Choroid plexus epithelial cell (primary cell): ENCODE measurements around the gene MPP3.

ENCODE experiments used
- DNase-seq: peaks from one replicate; pipeline ENCODE4 v3.0.0-alpha.2; 2010; ENCODE audit warnings: low read depth
- H3K4me3 ChIP-seq: 2 replicates; pipeline ENCODE4 v1.5.1; 2011; ENCODE audit warnings: low read depth, mild to moderate bottlenecking, control low read depth, low read length, moderate library complexity
- TF ChIP-seq, protein P1 (sequence below): conservative IDR thresholded peaks from 2 replicates; pipeline ENCODE4 v1.5.1; 2011; ENCODE audit warnings: low read depth, mild to moderate bottlenecking, control low read depth, inconsistent platforms, low read length, moderate library complexity

MPP3 gene

GRCh38 chr17:43814026-43814425 lies 18.9 kb downstream of the MPP3 start:
- TF ChIP-seq, protein P1, sequence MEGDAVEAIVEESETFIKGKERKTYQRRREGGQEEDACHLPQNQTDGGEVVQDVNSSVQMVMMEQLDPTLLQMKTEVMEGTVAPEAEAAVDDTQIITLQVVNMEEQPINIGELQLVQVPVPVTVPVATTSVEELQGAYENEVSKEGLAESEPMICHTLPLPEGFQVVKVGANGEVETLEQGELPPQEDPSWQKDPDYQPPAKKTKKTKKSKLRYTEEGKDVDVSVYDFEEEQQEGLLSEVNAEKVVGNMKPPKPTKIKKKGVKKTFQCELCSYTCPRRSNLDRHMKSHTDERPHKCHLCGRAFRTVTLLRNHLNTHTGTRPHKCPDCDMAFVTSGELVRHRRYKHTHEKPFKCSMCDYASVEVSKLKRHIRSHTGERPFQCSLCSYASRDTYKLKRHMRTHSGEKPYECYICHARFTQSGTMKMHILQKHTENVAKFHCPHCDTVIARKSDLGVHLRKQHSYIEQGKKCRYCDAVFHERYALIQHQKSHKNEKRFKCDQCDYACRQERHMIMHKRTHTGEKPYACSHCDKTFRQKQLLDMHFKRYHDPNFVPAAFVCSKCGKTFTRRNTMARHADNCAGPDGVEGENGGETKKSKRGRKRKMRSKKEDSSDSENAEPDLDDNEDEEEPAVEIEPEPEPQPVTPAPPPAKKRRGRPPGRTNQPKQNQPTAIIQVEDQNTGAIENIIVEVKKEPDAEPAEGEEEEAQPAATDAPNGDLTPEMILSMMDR: no peak
- H3K4me3 ChIP-seq: no peak overlapping the region
- DNase-seq: no peak

GRCh38 chr17:43813386-43813785 lies 19.6 kb downstream of the MPP3 start:
- DNase-seq: no peak
- H3K4me3 ChIP-seq: no peak overlapping the region
- TF ChIP-seq, protein P1: no peak

DNA sequence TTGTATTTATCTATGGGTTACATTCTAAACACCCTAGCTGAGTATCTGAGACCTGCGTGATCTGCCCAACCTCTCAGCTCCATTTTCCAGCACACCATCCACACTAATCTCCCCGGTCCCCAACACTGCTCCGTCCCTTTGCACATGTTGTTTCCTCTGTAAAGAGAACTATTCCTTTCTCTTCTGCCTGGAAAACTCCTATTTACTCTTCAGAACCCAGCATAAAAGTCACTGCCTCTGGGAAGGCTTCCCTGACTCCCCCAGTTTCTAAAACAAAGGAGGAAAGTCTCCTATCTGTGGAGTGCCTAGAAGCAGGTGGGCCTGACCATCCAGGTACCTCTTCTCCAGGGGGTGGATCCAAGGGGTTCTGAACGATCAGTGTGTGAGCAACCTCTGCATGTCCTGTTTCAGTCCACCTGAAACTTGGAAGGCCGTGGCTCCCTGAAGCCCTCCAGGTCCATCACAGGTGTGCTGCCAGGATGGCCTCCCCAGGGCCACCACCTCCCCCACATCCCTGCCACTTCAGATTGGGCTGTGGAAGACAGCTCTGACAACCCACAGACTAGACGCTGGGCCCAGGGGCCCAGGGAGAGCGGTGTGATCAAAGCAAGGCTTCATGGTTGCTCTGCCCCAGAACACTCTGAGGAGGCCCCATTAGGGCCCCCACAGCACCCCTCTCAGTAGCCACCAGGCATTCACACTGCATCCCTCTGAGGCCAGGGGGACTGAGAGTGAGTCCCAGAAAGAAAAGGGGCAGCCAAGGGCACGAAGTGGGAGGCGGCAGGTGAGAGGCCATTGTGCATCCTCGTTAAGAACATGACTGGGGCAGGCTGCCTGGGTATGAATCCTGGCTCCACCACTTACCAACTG lies 20.3 kb downstream of the MPP3 start:
- no peak for DNase-seq
- no peak overlapping the region for H3K4me3 ChIP-seq
- TF ChIP-seq, protein P1: no peak

DNA sequence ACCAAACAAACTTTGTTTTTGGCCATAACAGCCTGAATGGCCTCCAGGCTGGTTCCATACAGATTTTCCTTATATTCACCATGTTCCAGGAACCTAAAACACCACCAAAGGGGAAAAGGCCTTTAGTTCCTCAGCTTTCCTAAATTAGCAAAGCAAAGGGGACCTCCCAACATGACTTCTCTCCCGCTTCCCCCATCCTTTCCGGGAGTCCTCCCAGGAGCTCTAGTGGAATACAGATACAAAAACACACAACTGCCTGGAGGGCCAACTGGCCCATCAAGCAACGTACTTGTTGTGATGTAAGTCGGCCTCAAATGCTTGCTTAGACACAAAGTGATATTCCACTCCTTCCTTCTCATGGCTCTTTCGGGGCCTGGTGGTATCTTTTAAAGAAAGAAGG lies 22.1 kb downstream of the MPP3 start:
- TF ChIP-seq, protein P1: no peak
- DNase-seq: no peak
- H3K4me3 ChIP-seq: no peak overlapping the region

DNA sequence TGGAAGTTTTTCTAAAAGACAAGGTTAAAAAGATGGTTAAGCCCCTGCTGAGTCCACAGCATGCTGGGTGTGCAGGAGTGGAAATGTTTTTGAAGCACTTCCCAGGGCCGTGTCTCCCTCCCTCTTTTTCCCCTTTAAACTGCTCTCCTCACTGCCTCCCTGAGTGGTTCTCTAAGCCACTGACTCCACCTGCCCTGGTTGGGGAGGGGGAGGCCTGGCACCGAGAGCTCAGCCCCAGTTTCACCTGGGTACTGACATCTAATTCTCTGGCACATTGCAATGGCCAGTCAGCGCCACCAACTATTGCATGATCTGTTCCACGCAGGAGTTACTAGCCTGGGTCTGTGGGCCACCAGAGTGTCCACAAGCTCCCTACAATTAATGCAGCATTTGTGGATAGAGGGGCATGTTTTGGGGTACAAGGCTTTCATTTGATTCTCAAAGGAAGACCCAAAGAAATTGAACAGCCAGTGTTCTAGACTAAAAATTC lies 22.7 kb downstream of the MPP3 start:
- H3K4me3 ChIP-seq: no peak overlapping the region
- DNase-seq: no peak
- TF ChIP-seq, protein P1: no peak

DNA sequence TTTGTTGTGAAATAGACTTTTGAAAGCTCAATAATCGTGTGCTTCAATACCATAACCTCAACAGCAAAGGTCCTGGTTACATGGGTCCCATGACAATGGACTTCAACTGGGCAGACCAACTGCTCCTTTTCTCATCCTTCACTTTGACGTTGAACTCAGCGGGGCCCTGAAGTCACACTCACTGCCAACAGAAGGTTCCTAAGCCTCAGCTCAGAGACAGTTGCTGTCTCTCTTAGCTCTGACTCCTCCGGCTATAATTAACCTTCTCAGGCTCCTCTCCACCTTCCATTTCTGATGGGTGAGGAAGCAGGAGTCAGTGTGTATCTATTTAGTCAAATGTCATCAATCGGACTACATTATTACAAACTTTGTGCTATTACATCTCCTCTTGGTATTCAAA lies 23.8 kb downstream of the MPP3 start:
- TF ChIP-seq, protein P1: no peak
- no peak overlapping the region for H3K4me3 ChIP-seq
- DNase-seq: no peak

GRCh38 chr17:43808076-43808475 lies 24.9 kb downstream of the MPP3 start:
- no peak overlapping the region for H3K4me3 ChIP-seq
- TF ChIP-seq, protein P1: no peak
- DNase-seq: peak; percentile 30
